ENCODE measurements around the gene TMEM81. TPM values are rescaled to one million over a fixed set of nuclear protein-coding genes. Genes with fewer than 3 reads are reported as not detected.

The TMEM81 gene
- total and polyA plus RNA-seq, 2 experiments from 2014 or later, result 3.6 to 4.5 TPM

GRCh38 chr1:205072286-205072685, 12.0 kb downstream of the TMEM81 start:
- DNase-seq (ENCODE audit: low spot score), result no peak
- Histone ChIP-seq H2AFZ (no peak overlapping the region), H3K36me3 (ENCODE audit: insufficient read depth) (no peaks in the 10 kb centered on the region), H3F3A (replicated peaks; ENCODE audit: low read depth) (no peaks in the 10 kb centered on the region), H3K27me3 (ENCODE audit: insufficient read depth) (no peaks in the 10 kb centered on the region), H3K4me2 (no peak overlapping the region), H3K9me2 (ENCODE audit: insufficient read depth) (no peaks in the 10 kb centered on the region), H3K4me3 (no peak overlapping the region), H3K27ac (ENCODE audit: low read depth) (no peak overlapping the region), H4K20me1 (replicated peaks; ENCODE audit: insufficient read depth) (no peaks in the 10 kb centered on the region), H3K4me1 (ENCODE audit: insufficient read depth) (no peaks in the 10 kb centered on the region), H3K79me2 (replicated peaks; ENCODE audit: insufficient read depth) (no peaks in the 10 kb centered on the region)
- Mint-ChIP-seq H3K27me3 (ENCODE audit: insufficient read depth, low read depth, poor library complexity) (peaks cover 10% of the 10 kb centered on the region), H3K27ac (no peak overlapping the region), H3K4me1 (peaks cover 2% of the 10 kb centered on the region; the same call in 1 of the 3 replicates), H3K9me3 (no peaks in the 10 kb centered on the region; the same call in 1 of the 3 replicates), H3K4me3 (no peak overlapping the region), H3K36me3 (ENCODE audit: low read depth) (no peaks in the 10 kb centered on the region)
- no peak for TF ChIP-seq POLR2AphosphoS5 (IDR thresholded peaks at IDR 0.05; ENCODE audit: low read depth)
- TF ChIP-seq NANOG (IDR thresholded peaks at IDR 0.05; ENCODE audit: borderline replicate concordance), result no peak
- TF ChIP-seq REST (IDR thresholded peaks at IDR 0.05; ENCODE audit: unreplicated experiment), result no peak
- no peak for TF ChIP-seq ZNF462 (CRISPR knock-in tag; IDR thresholded peaks at IDR 0.05)
- no peak for TF ChIP-seq ZNF114 (CRISPR knock-in tag; IDR thresholded peaks at IDR 0.05)
- no peak for TF ChIP-seq ZNF331 (CRISPR knock-in tag; IDR thresholded peaks at IDR 0.05; ENCODE audit: low read depth)
- no peak for TF ChIP-seq CTCF (conservative IDR thresholded peaks at IDR 0.05; ENCODE audit: low read depth in 2 of 2)
- TF ChIP-seq STAT1 (IDR thresholded peaks at IDR 0.05; ENCODE audit: unreplicated experiment), result no peak
- TF ChIP-seq ETS1 (IDR thresholded peaks at IDR 0.05), result no peak
- no peak for TF ChIP-seq EZH2 (IDR thresholded peaks at IDR 0.05; ENCODE audit: low read depth, unreplicated experiment)
- TF ChIP-seq CREB1 (CRISPR knock-in tag; IDR thresholded peaks at IDR 0.05; ENCODE audit: low read depth), result no peak
- no peak for TF ChIP-seq EZH2phosphoT487 (IDR thresholded peaks at IDR 0.05; ENCODE audit: unreplicated experiment)
- no peak for ATAC-seq
